Central memory CD8-positive, alpha-beta T cell (primary cell): ENCODE data around the gene VPS29.
"Not testable (repeated sequence)": the region's sequence is repeated elsewhere in the genome, so short reads cannot be mapped to it uniquely, and the experiment has no call there.

Experiments used
- ATAC-seq: fragments of 150-1000 bp; cut with Tn5 transposase; replicated peaks from 2 replicates; pipeline ENCODE4 v1.10.0; 2022; ENCODE audit warnings: mild to moderate bottlenecking, moderate FRiP score, moderate number of reproducible peaks; ENCODE audit not compliant: poor library complexity, severe bottlenecking; ENCODE audit errors: extremely low read depth
- DNase-seq, 2 donors: peaks; one replicate each; pipeline ENCODE4 v3.0.0; 2021; ENCODE audit warnings: low spot score in 2 of 2
- H3K27ac Mint-ChIP-seq: one replicate; pipeline ENCODE4 v1.8.0; 2022; ENCODE audit warnings: low read depth, mild to moderate bottlenecking, moderate library complexity, mixed read lengths
- H3K27me3 Mint-ChIP-seq: one replicate; pipeline ENCODE4 v1.8.0; 2022; ENCODE audit warnings: mixed read lengths
- H3K36me3 Mint-ChIP-seq: one replicate; pipeline ENCODE4 v1.8.0; 2022; ENCODE audit warnings: mild to moderate bottlenecking, moderate library complexity, mixed read lengths; ENCODE audit not compliant: insufficient read depth
- H3K4me1 Mint-ChIP-seq: one replicate; pipeline ENCODE4 v1.8.0; 2022; ENCODE audit warnings: mixed read lengths
- H3K4me3 Mint-ChIP-seq: one replicate; pipeline ENCODE4 v1.8.0; 2022; ENCODE audit warnings: mild to moderate bottlenecking, moderate library complexity, mixed read lengths
- H3K9me3 Mint-ChIP-seq: one replicate; pipeline ENCODE4 v1.8.0; 2022; ENCODE audit warnings: mixed read lengths

VPS29 gene

GRCh38 chr12:110537605-110538409 is 35.9 kb upstream of the VPS29 start:
- H3K9me3 Mint-ChIP-seq = no peaks in the 10 kb centered on the region
- H3K27me3 Mint-ChIP-seq = no peaks in the 10 kb centered on the region
- no peak for DNase-seq
- H3K36me3 Mint-ChIP-seq = peaks cover 68% of the 10 kb centered on the region
- no peak overlapping the region for H3K27ac Mint-ChIP-seq
- peaks cover 1% of the 10 kb centered on the region for H3K4me1 Mint-ChIP-seq
- ATAC-seq = no peak
- no peak overlapping the region for H3K4me3 Mint-ChIP-seq

GRCh38 chr12:110536834-110537604 is 35.1 kb upstream of the VPS29 start:
- H3K9me3 Mint-ChIP-seq = no peaks in the 10 kb centered on the region
- no peaks in the 10 kb centered on the region for H3K27me3 Mint-ChIP-seq
- no peak overlapping the region for H3K4me3 Mint-ChIP-seq
- ATAC-seq (no peak), DNase-seq (no peak)
- H3K4me1 Mint-ChIP-seq = no peaks in the 10 kb centered on the region
- peaks cover 67% of the 10 kb centered on the region for H3K36me3 Mint-ChIP-seq
- no peak overlapping the region for H3K27ac Mint-ChIP-seq

- peaks cover 60% of the 10 kb centered on the region for H3K36me3 Mint-ChIP-seq
- no peaks in the 10 kb centered on the region for H3K4me1 Mint-ChIP-seq
- no peak overlapping the region for H3K4me3 Mint-ChIP-seq
- no peaks in the 10 kb centered on the region for H3K9me3 Mint-ChIP-seq
- no peaks in the 10 kb centered on the region for H3K27me3 Mint-ChIP-seq
- no peak for DNase-seq
- ATAC-seq = no peak
- H3K27ac Mint-ChIP-seq = no peak overlapping the region
Observed at GRCh38 chr12:110534811-110535210, 32.9 kb upstream of the VPS29 start.

GRCh38 chr12:110533607-110534006 is 31.7 kb upstream of the VPS29 start:
- Mint-ChIP-seq H3K9me3 (no peaks in the 10 kb centered on the region), H3K27ac (no peak overlapping the region), H3K4me3 (no peak overlapping the region), H3K4me1 (no peaks in the 10 kb centered on the region), H3K27me3 (no peaks in the 10 kb centered on the region), H3K36me3 (peaks cover 48% of the 10 kb centered on the region)
- DNase-seq = no peak
- no peak for ATAC-seq

GRCh38 chr12:110532644-110533043 is 30.7 kb upstream of the VPS29 start:
- DNase-seq (no peak), ATAC-seq (no peak)
- Mint-ChIP-seq H3K27me3 (no peaks in the 10 kb centered on the region), H3K36me3 (peaks cover 40% of the 10 kb centered on the region), H3K4me3 (no peak overlapping the region), H3K4me1 (no peaks in the 10 kb centered on the region), H3K27ac (no peak overlapping the region), H3K9me3 (no peaks in the 10 kb centered on the region)

GRCh38 chr12:110531741-110532333 is 29.9 kb upstream of the VPS29 start:
- Mint-ChIP-seq H3K36me3 (peaks cover 33% of the 10 kb centered on the region), H3K9me3 (no peaks in the 10 kb centered on the region), H3K4me3 (no peak overlapping the region), H3K27ac (no peak overlapping the region), H3K27me3 (no peaks in the 10 kb centered on the region), H3K4me1 (no peaks in the 10 kb centered on the region)
- no peak for DNase-seq
- ATAC-seq = peak; percentile 19

- no peak for ATAC-seq
- no peak for DNase-seq
- Mint-ChIP-seq H3K4me1 (no peaks in the 10 kb centered on the region), H3K27ac (no peak overlapping the region), H3K4me3 (no peak overlapping the region), H3K27me3 (no peaks in the 10 kb centered on the region), H3K9me3 (no peaks in the 10 kb centered on the region), H3K36me3 (peaks cover 24% of the 10 kb centered on the region)
Observed at GRCh38 chr12:110530511-110530910, 28.6 kb upstream of the VPS29 start.

GRCh38 chr12:110528277-110528839 is 26.4 kb upstream of the VPS29 start:
- H3K4me3 Mint-ChIP-seq = no peak overlapping the region
- H3K36me3 Mint-ChIP-seq = peaks cover 13% of the 10 kb centered on the region

GRCh38 chr12:110520876-110521712 is 19.2 kb upstream of the VPS29 start:
- not testable (repeated sequence) for H3K4me3 Mint-ChIP-seq, DNase-seq, H3K27me3 Mint-ChIP-seq, H3K27ac Mint-ChIP-seq, H3K36me3 Mint-ChIP-seq, H3K4me1 Mint-ChIP-seq, H3K9me3 Mint-ChIP-seq
- peak; percentile 28 for ATAC-seq

More at GRCh38 chr12:110528277-110528839, 26.4 kb upstream of the VPS29 start:
- no peak for ATAC-seq
- no peak for DNase-seq
- Mint-ChIP-seq H3K4me1 (no peaks in the 10 kb centered on the region), H3K27me3 (no peaks in the 10 kb centered on the region), H3K9me3 (no peaks in the 10 kb centered on the region), H3K27ac (no peak overlapping the region)

- not testable (repeated sequence) for ATAC-seq, H3K27me3 Mint-ChIP-seq, H3K4me3 Mint-ChIP-seq, H3K36me3 Mint-ChIP-seq, DNase-seq, H3K4me1 Mint-ChIP-seq, H3K27ac Mint-ChIP-seq, H3K9me3 Mint-ChIP-seq
Observed at GRCh38 chr12:110518014-110518413, 16.1 kb upstream of the VPS29 start.

- DNase-seq (no peak), ATAC-seq (no peak)
- no peaks in the 10 kb centered on the region for H3K4me1 Mint-ChIP-seq
- H3K27ac Mint-ChIP-seq = no peak overlapping the region
- no peaks in the 10 kb centered on the region for H3K36me3 Mint-ChIP-seq
- no peaks in the 10 kb centered on the region for H3K9me3 Mint-ChIP-seq
- no peak overlapping the region for H3K4me3 Mint-ChIP-seq
- no peaks in the 10 kb centered on the region for H3K27me3 Mint-ChIP-seq
Observed at GRCh38 chr12:110516995-110517394, 15.1 kb upstream of the VPS29 start.

- H3K36me3 Mint-ChIP-seq = no peaks in the 10 kb centered on the region
- no peaks in the 10 kb centered on the region for H3K4me1 Mint-ChIP-seq
- H3K27ac Mint-ChIP-seq = no peak overlapping the region
- DNase-seq (no peak), ATAC-seq (no peak)
- H3K4me3 Mint-ChIP-seq = no peak overlapping the region
- H3K9me3 Mint-ChIP-seq = no peaks in the 10 kb centered on the region
- no peaks in the 10 kb centered on the region for H3K27me3 Mint-ChIP-seq
Observed at GRCh38 chr12:110514363-110514762, 12.5 kb upstream of the VPS29 start.
